ENCODE data around the gene LAMA2.

- TF ChIP-seq POLR2A (IDR thresholded peaks at IDR 0.05; ENCODE audit: low read length) (no peak), GATA1 (IDR thresholded peaks at IDR 0.05; ENCODE audit: low read depth, low read length) (no peak)
Measured at GRCh38 chr6:129184808-129185366, 301.9 kb downstream of the LAMA2 start.

All from erythroblast (primary cell).